Measurements from ENCODE around the gene WDR27.

- TF ChIP-seq GATA2 (IDR thresholded peaks at IDR 0.05; ENCODE audit: low read depth, low read length) (no peak), GATA3 (IDR thresholded peaks at IDR 0.05; ENCODE audit: low read depth, low read length) (no peak)
Observed at GRCh38 chr6:169710009-169710408, 8.2 kb upstream of the WDR27 start.
